Tibial artery (tissue), 4 donors: ENCODE measurements around the gene BIN2.

Source experiments
- DNase-seq, 2 donors: peaks; one replicate each; pipeline ENCODE4 v3.0.0-alpha.2; 2019
- H3K27ac ChIP-seq, 2 donors: fragments of 200-600 bp; sonication (generic) in 1 of 2; 1 replicate in 1 of 2; 2 replicates in 1 of 2; pipeline ENCODE4 v1.5.1; 2018 to 2019; ENCODE audit warnings: mild to moderate bottlenecking in 1 of 2
- H3K27me3 ChIP-seq, 2 donors: fragments of 200-600 bp; sonication (generic) in 1 of 2; one replicate each; pipeline versions ENCODE4 v1.5.1 to v1.6.0; 2016 to 2019
- H3K36me3 ChIP-seq, 3 donors: fragments of 200-600 bp; sonication (generic) in 2 of 3; one replicate each; pipeline ENCODE4 v1.5.1; 2016 to 2019; ENCODE audit warnings: mild to moderate bottlenecking in 2 of 3
- H3K4me1 ChIP-seq, 4 donors: fragments of 200-600 bp; sonication (generic) in 2 of 4; 1 replicate in 3 of 4; 2 replicates in 1 of 4; pipeline ENCODE4 v1.5.1; 2016 to 2019
- H3K4me3 ChIP-seq, 2 donors: fragments of 200-600 bp; sonication (generic) in 1 of 2; 1 replicate in 1 of 2; 2 replicates in 1 of 2; pipeline ENCODE4 v1.5.1; 2018 to 2019; ENCODE audit warnings: mild to moderate bottlenecking in 2 of 2
- H3K9me3 ChIP-seq, 3 donors: fragments of 200-600 bp; sonication (generic) in 1 of 3; one replicate each; pipeline ENCODE4 v1.5.1; 2016 to 2019
- intact Hi-C: fragments of 100-400 bp; cut with DNase I; formaldehyde crosslinking; loops from one replicate; pipeline ENCODE4 v1.15.0; 2023; ENCODE audit warnings: low total_unique reads
- TF ChIP-seq, protein P1 (sequence below), 2 experiments: fragments of 200-600 bp in 1 of 2; fragments of 450-650 bp in 1 of 2; IDR thresholded peaks; one replicate each; pipeline ENCODE4 v1.5.1; 2017 to 2019; ENCODE audit warnings: antibody characterized with exemption in 2 of 2, mild to moderate bottlenecking in 1 of 2, moderate library complexity in 1 of 2

Gene BIN2

DNA sequence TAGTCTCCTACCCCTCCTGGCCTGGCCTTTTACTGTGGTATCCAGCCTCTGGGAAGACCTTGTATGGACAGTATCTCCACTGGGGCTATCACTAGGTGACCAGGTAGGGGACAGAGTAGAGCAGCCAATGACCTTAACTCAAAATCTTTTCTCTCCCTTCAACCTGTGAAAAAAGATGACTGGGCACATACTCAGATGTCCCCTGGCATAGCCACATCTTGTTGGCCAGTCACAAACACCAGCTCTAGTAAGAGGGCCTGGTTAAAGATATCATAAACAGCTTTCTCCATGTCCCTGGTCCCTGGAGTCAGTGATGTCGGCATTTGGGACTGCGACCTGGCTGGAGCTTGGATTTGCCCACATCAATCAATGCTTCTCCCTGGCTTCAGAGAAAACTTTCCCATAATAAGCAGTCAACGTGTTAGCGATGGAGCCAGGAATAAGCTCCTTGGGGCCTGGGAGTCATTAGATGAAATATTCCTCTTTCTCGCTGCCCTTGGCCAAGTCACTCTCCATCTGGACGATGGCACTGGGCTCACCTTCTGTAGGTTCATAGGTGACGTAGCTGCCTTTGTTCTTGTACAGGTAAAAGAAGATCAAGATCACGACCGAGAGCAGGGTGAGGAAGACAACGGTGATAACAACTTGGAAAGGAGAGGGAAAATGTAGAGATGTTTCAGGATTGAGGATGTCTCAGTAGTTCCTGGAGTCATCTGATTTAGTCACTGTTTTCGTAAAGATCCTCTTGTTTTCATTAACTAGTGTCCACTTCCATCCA is 78.3 kb downstream of the BIN2 start:
- H3K9me3 ChIP-seq: no peaks in the 10 kb centered on the region
- DNase-seq: no peak
- no peak overlapping the region for H3K27ac ChIP-seq
- peaks cover 0 to 17% (median 9%) of the 10 kb centered on the region in 4 donors for H3K4me1 ChIP-seq
- intact Hi-C loops: no loop called here
- H3K27me3 ChIP-seq: no peaks in the 10 kb centered on the region
- no peak overlapping the region for H3K4me3 ChIP-seq
- TF ChIP-seq, protein P1, sequence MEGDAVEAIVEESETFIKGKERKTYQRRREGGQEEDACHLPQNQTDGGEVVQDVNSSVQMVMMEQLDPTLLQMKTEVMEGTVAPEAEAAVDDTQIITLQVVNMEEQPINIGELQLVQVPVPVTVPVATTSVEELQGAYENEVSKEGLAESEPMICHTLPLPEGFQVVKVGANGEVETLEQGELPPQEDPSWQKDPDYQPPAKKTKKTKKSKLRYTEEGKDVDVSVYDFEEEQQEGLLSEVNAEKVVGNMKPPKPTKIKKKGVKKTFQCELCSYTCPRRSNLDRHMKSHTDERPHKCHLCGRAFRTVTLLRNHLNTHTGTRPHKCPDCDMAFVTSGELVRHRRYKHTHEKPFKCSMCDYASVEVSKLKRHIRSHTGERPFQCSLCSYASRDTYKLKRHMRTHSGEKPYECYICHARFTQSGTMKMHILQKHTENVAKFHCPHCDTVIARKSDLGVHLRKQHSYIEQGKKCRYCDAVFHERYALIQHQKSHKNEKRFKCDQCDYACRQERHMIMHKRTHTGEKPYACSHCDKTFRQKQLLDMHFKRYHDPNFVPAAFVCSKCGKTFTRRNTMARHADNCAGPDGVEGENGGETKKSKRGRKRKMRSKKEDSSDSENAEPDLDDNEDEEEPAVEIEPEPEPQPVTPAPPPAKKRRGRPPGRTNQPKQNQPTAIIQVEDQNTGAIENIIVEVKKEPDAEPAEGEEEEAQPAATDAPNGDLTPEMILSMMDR (IDR thresholded peaks at IDR 0.05): no peak
- peaks cover 40 to 50% (median 42%) of the 10 kb centered on the region in 3 donors for H3K36me3 ChIP-seq

- Histone ChIP-seq H3K27me3 (no peaks in the 10 kb centered on the region), H3K4me1 (peaks cover 0 to 28% (median 19%) of the 10 kb centered on the region in 4 donors), H3K9me3 (no peaks in the 10 kb centered on the region), H3K4me3 (no peak overlapping the region), H3K27ac (no peak overlapping the region), H3K36me3 (peaks cover 47 to 58% (median 47%) of the 10 kb centered on the region in 3 donors)
- intact Hi-C loops: no loop called here
- TF ChIP-seq, protein P1 (IDR thresholded peaks at IDR 0.05): no peak
- no peak for DNase-seq
Measured at GRCh38 chr12:51244269-51244668, 79.7 kb downstream of the BIN2 start.

DNA sequence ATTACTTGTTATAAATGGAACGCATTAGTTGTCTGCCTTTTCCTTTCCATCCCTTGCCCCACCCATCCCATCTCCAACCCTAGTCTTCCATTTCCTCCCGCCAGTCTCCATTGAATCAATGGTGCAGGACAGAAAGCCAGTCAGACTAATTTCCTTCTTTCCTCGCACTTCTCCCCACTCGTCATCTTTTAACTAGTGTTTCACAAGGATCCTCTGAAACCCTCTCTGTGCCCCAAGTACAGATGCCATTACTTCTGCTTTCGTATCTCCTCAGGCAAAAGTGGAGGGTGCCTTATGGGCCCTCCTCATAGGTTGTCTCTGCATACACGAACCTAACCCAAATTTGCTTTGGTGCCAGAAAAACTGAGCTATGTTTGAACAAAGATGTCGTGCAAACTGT is 81.1 kb downstream of the BIN2 start:
- peaks cover 0 to 33% (median 21%) of the 10 kb centered on the region in 4 donors for H3K4me1 ChIP-seq
- no peak for DNase-seq
- intact Hi-C loops: no loop called here
- H3K27ac ChIP-seq: no peak overlapping the region
- H3K36me3 ChIP-seq: peaks cover 47 to 58% (median 47%) of the 10 kb centered on the region in 3 donors
- TF ChIP-seq, protein P1 (IDR thresholded peaks at IDR 0.05): no peak
- no peaks in the 10 kb centered on the region for H3K27me3 ChIP-seq
- no peak overlapping the region for H3K4me3 ChIP-seq
- H3K9me3 ChIP-seq: no peaks in the 10 kb centered on the region

- DNase-seq: peak in 1 of 2 donors; percentile 29
- Histone ChIP-seq H3K36me3 (peaks cover 47 to 58% (median 47%) of the 10 kb centered on the region in 3 donors), H3K4me1 (peaks cover 0 to 34% (median 22%) of the 10 kb centered on the region in 4 donors), H3K9me3 (no peaks in the 10 kb centered on the region), H3K4me3 (no peak overlapping the region), H3K27me3 (no peaks in the 10 kb centered on the region), H3K27ac (no peak overlapping the region)
- intact Hi-C loops: no loop called here
- TF ChIP-seq, protein P1 (IDR thresholded peaks at IDR 0.05): no peak
Measured at GRCh38 chr12:51242120-51242519, 81.9 kb downstream of the BIN2 start.

DNA sequence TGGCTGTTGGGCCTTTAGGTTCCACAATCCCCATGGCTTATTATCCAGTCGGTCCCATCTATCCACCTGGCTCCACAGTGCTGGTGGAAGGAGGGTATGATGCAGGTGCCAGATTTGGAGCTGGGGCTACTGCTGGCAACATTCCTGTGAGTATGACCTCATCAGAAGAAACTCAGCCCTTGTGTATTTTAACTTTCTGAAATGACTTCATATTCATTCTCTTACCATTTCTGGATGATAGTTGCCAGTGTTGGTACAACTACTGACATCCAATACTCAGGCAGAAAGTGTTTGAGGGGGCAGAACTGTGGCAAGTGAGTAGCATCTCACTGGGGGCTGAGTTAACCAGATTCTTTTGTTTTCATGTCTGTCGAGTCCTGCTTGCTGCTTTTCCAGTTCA is 83.0 kb downstream of the BIN2 start:
- peaks cover 47 to 57% (median 47%) of the 10 kb centered on the region in 3 donors for H3K36me3 ChIP-seq
- H3K27ac ChIP-seq: peak overlapping the region in 1 of 2 donors; percentile 95
- H3K4me1 ChIP-seq: peaks cover 0 to 34% (median 22%) of the 10 kb centered on the region in 4 donors
- peak overlapping the region in 1 of 2 donors; percentile 10 for H3K4me3 ChIP-seq
- H3K27me3 ChIP-seq: no peaks in the 10 kb centered on the region
- intact Hi-C loops: no loop called here
- H3K9me3 ChIP-seq: no peaks in the 10 kb centered on the region
- DNase-seq: no peak
- TF ChIP-seq, protein P1 (IDR thresholded peaks at IDR 0.05): no peak
